HG03139 (cell line): ENCODE data around the gene NFKB2.

Source experiments
- ATAC-seq: cut with Tn5 transposase; IDR thresholded peaks from one replicate; pipeline ENCODE4 v1.9.1; 2021; ENCODE audit not compliant: unreplicated experiment

Gene NFKB2

GRCh38 chr10:102420714-102421506 lies 25.4 kb downstream of the NFKB2 start, which contains the start of gene FBXL15:
FBXL15 (plus strand) TSS chr10:102420836; CDS start chr10:102421130, 294 bp downstream.
- peak; percentile 54 for ATAC-seq

DNA sequence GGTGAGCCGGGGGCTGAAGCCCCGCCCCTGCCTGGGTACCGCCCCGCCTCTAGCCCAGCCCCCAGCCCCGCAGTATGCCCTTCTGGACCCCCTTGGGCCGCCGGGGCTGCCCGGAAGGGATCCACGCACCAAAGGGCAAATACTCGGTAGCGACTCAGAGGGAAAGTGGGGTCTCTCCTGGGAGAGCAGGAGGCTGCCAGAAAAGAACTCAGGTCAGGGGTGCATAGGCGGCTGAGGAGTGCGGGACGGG lies 25.9 kb downstream of the NFKB2 start:
- ATAC-seq, result no peak

- ATAC-seq, result no peak
Measured at GRCh38 chr10:102421757-102422512, 26.4 kb downstream of the NFKB2 start.

DNA sequence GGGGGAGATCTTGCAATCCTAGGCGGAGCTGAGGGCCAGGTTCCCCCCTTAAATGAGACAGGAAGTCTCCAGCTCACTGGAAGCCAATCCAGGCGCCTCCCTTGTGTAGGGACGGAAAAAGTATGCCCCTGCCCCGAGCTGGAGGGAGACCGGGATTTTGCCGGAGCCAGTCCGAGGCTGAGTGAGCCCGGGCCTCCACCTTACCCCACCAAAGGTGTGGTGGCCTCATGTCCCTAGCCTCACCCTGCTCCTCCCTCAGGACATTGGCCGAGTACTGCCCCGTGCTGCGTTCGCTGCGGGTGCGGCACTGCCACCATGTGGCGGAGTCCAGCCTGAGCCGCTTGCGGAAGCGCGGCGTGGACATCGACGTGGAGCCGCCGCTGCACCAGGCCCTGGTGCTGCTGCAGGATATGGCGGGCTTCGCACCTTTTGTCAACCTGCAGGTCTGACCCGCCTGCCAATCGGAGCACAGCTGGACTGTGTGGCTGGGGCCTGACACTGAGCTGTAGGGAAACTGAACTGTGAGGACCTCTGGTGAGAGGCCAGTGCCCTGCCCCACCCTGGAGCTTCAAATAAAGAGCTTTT lies 27.1 kb downstream of the NFKB2 start:
- ATAC-seq, result no peak

DNA sequence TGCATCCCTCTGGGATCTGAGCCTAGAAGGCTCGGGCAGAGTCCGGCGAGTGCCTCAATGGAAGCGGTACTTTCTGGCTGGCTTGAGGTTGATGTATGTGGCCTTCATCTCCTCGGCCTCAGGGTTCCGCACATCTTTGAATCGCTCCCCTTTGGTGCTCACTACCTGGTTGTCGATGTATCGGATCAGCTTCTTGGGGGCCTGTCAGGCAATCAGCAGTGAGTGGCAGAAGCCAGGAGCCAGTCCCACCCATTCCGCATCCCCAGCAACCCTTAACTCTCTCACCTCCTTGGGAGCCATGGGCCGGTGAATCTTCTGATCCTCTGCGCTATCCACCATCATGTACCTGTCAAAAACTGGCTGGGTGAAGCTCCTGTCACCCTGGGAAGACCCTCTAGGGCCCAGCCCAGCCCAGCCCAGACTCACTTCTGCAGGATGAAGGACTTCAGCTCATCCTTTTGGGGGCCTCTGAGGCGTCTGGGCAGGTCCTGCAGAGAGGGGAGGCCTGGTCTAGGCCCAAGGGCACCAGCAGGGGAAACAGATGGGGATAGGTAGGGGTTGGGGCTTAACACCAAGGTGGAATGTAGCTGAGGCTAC lies 28.0 kb downstream of the NFKB2 start:
- ATAC-seq, result no peak

DNA sequence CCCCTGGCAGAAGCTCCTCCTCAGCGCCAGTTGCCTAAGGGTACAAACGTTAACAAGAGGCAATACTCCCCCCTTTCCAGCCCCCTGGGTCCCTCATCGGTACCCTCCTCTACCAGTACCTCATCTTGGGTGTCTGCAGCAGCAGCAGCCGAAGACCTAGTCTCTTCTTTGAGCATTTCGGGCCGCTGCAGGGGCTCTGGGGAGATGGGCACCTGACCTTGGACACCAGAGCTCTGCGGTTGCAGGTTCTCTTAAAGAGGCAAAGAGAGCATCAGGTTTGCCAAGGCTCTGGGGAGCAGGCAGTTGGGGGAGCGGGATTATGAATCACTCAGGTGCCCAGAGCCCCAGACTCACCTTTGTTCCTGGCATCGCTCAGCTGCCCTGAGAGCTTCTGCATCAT lies 28.6 kb downstream of the NFKB2 start:
- ATAC-seq, result no peak

DNA sequence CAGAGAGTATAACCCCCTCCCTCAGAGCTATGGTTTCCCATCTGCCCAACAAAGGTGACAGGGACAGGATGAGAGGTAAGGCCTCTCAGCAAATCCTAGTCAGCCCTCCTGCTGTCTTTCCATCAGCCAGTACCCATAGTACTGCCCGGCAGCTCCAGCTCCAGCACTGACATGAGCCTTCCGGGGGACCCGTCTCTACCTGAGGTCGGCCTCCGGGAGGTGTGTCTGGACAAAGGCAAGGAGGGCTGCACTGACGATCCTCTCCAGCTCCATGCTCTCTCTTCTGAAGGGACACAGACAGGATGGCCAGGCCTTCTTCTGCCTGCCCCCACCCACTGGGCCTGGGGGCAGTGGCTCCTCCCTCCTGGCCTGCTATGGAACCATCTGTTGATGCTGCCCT lies 29.4 kb downstream of the NFKB2 start:
- ATAC-seq, result no peak

DNA sequence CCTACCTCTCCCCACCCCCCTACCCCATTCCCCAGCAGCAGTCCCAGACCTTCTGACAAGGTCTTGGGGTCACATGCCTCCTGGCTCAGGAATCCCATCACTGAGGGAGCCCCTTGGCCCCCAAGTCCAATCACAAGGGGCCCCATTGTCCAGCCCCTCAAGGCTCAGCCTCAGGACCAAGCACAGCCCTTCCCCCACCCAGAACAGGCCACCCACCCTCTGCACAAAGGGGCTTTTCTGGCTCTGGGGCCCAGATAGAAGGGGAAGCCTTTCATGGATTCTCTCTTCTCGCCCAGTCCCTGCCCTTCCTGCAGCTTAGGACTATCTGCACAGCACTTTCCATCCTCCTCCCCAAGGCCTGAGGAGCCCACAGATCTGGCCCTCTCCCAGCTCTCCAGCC lies 29.9 kb downstream of the NFKB2 start:
- no peak for ATAC-seq

DNA sequence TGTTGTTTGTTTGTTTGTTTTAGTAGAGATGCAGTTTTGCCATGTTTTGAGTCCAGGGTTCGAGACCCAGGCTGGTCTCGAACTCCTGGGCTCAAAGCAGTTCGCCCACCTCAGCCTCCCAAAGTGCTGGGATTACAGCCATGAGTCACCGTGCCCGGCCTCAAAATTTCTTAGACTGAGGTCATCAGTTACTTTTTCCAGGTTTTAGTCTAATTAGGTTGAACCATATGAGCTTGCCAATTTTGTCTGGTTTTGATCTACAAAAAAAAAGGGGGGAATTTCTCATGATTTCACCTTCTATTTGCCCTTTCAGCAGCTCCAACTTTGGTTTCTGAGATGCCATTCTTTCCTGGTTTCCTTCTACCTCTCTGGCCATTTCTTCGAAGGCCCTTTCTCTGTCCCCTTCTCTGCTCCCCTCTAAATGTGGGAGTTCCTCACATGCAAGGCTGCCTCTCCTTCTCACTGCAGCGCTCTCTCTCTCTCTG lies 31.3 kb downstream of the NFKB2 start:
- no peak for ATAC-seq

DNA sequence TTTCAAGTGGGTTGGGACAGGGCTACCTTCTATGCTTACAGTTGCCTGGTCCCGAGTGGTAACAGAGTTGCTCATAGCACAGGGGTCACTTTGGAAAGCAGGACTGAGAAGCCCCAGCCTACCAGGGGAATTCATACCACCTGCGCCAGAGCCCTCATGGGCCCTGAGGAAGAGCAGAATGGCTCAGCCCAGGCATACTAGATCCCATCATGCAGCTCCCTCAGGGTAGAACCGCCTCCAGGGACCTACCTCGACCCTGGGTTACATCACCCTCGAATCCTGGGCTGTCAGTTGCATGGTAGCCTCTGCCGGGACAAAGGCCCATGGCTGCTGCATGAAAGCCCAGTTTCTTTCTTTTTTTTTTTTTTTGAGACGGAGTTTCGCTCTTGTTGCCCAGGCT lies 34.0 kb downstream of the NFKB2 start:
- ATAC-seq, result no peak

- no peak for ATAC-seq
Measured at GRCh38 chr10:102431452-102432124, 36.1 kb downstream of the NFKB2 start.

GRCh38 chr10:102432162-102432950 lies 36.9 kb downstream of the NFKB2 start, which contains the start of gene CUEDC2:
CUEDC2 (minus strand) TSS chr10:102432574; CDS start chr10:102425188, 7,386 bp downstream.
- peak; percentile 85 for ATAC-seq

DNA sequence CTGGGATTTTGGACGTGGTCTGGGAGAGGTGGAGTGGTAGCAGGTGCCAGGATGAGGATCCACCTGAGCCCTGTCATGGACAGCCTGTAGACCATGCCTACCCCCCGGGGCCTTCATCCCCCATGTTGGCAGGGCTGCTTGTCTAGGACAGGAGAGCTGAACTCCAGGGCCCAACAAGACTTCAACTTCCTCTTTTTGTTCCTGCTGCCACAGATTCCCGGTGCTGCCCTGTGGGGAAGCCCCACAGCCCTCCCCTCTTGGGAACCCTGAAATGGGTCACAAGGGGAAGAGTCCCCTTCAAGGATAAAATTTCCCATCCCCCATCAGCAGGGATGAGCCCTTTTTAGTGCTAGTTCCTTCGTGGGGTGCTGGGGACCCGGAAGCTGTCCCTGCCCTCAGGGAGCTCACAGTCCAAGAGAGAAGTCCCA lies 38.1 kb downstream of the NFKB2 start:
- no peak for ATAC-seq

- ATAC-seq, result no peak
Measured at GRCh38 chr10:102434394-102435132, 39.1 kb downstream of the NFKB2 start.

GRCh38 chr10:102435133-102435497 lies 39.6 kb downstream of the NFKB2 start:
- no peak for ATAC-seq

DNA sequence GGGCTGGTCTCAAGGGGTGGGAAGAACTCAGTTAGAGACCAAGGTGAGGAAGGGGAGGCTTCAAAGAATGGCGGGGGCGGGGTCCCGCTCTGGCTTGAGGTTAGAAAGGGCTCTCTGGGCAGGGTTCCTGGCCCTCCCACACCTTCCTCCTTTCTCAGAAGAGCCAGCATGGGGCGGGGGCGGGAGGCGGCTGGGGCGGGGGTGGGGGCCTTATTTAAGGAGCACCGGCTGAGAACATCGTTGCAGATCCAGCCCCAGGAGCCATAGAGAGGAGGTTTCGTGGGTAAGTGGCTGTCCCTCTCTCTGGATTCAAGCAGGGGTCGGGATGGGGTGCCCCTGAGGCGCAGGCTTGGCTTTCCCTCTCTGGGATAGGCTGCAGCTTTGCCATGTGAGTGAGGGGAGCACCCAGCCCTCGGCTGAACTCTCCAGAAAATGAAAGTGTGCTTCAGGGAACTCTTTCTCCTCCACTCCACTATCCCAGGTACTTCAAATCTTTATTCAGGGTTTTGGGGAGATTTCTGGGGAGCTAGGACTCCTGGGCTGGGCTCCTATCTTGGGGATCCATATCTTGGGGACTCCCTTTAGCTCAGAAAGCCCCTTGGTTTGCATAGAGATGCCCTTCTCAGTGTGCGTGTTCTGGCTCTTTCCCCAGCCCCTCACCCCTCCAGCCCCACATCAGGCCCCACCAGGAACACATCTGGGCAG lies 40.2 kb downstream of the NFKB2 start:
- ATAC-seq, result no peak

GRCh38 chr10:102436312-102436711 lies 40.8 kb downstream of the NFKB2 start:
- ATAC-seq, result no peak

- ATAC-seq, result no peak
Measured at GRCh38 chr10:102437515-102437914, 42.0 kb downstream of the NFKB2 start.

GRCh38 chr10:102438374-102438773 lies 42.9 kb downstream of the NFKB2 start:
- no peak for ATAC-seq
